Central memory CD8-positive, alpha-beta T cell (primary cell): Measurements from ENCODE around the gene ATXN10.

Source experiments
- ATAC-seq: fragments of 150-1000 bp; cut with Tn5 transposase; replicated peaks from 2 replicates; pipeline ENCODE4 v1.10.0; 2022; ENCODE audit warnings: mild to moderate bottlenecking, moderate FRiP score, moderate number of reproducible peaks; ENCODE audit not compliant: poor library complexity, severe bottlenecking; ENCODE audit errors: extremely low read depth
- DNase-seq, 2 donors: peaks; one replicate each; pipeline ENCODE4 v3.0.0; 2021; ENCODE audit warnings: low spot score in 2 of 2
- H3K27ac Mint-ChIP-seq: one replicate; pipeline ENCODE4 v1.8.0; 2022; ENCODE audit warnings: low read depth, mild to moderate bottlenecking, moderate library complexity, mixed read lengths
- H3K27me3 Mint-ChIP-seq: one replicate; pipeline ENCODE4 v1.8.0; 2022; ENCODE audit warnings: mixed read lengths
- H3K36me3 Mint-ChIP-seq: one replicate; pipeline ENCODE4 v1.8.0; 2022; ENCODE audit warnings: mild to moderate bottlenecking, moderate library complexity, mixed read lengths; ENCODE audit not compliant: insufficient read depth
- H3K4me1 Mint-ChIP-seq: one replicate; pipeline ENCODE4 v1.8.0; 2022; ENCODE audit warnings: mixed read lengths
- H3K4me3 Mint-ChIP-seq: one replicate; pipeline ENCODE4 v1.8.0; 2022; ENCODE audit warnings: mild to moderate bottlenecking, moderate library complexity, mixed read lengths
- H3K9me3 Mint-ChIP-seq: one replicate; pipeline ENCODE4 v1.8.0; 2022; ENCODE audit warnings: mixed read lengths

The ATXN10 gene

DNA sequence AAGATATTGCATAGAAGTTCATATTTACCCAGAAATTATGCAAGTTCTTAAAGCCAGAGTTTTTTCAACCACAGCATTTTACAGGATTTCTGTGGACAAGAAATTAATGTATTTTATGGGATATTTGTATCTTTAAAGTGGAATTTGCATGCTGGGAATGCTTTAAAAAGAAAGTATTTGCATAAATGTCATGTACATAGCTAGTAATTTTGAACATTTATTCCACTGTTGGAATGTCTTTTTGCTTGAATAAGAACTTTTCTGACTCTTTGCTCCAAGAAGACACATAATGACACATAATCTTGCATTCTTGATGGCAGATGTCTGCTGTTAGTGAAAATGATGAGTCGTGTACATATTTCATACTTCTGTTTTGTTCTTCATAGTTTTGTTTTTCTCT lies 66.6 kb downstream of the ATXN10 start:
- ATAC-seq = no peak
- peaks cover 8% of the 10 kb centered on the region for H3K4me1 Mint-ChIP-seq
- DNase-seq = no peak
- no peaks in the 10 kb centered on the region for H3K27me3 Mint-ChIP-seq
- peaks cover 30% of the 10 kb centered on the region for H3K36me3 Mint-ChIP-seq
- H3K27ac Mint-ChIP-seq = no peak overlapping the region
- H3K4me3 Mint-ChIP-seq = no peak overlapping the region
- no peaks in the 10 kb centered on the region for H3K9me3 Mint-ChIP-seq

DNA sequence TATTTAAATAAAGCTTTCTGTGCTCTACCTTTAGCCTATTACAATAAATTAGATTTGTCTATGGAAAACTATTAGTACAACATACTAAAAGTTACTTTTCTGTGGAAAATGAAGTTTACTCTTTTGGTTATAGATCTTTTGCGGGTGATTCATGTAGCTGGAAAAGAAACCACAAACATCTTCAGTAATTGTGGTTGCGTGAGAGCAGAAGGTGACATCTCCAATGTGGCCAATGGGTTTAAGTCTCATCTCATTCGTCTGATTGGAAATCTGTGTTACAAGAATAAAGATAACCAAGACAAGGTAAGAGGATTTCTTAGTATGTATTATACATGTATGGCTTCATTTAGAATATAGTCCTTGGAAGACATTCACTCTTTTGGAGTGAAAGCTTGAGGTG lies 68.6 kb downstream of the ATXN10 start:
- Mint-ChIP-seq H3K27ac (no peak overlapping the region), H3K27me3 (no peaks in the 10 kb centered on the region), H3K4me3 (no peak overlapping the region), H3K4me1 (peaks cover 16% of the 10 kb centered on the region), H3K9me3 (no peaks in the 10 kb centered on the region), H3K36me3 (peaks cover 32% of the 10 kb centered on the region)
- no peak for DNase-seq
- ATAC-seq = no peak

DNA sequence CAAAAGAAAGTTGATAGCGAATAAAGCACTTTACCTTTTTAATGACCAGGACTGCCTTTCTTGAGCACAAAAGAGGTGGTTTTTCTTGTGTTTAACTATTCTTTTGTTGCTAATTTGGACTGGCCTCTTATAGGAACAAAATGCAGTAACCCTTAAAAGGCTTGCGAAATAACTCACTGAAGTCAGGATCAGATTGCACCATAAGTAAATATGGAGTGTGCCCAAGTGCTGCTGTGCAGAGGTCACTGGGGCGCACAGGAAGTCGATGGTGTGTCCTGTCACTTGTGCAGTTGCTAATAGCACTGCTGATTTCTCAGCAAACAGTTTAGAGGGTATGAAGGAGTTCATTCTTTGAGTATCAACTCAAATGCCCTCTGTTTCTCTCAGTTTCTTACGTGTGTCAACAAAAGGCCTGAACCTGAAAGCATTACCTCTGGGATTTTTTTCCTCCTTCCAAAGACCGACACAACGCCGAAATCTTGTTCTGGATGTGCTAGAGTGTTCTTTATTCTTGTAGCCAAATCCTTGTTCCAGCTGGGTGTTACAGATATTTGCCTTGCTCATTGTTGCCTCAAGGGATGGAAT lies 71.3 kb downstream of the ATXN10 start:
- no peak for DNase-seq
- H3K4me1 Mint-ChIP-seq = peaks cover 9% of the 10 kb centered on the region
- ATAC-seq = no peak
- no peaks in the 10 kb centered on the region for H3K9me3 Mint-ChIP-seq
- H3K27me3 Mint-ChIP-seq = no peaks in the 10 kb centered on the region
- no peak overlapping the region for H3K4me3 Mint-ChIP-seq
- H3K36me3 Mint-ChIP-seq = peaks cover 29% of the 10 kb centered on the region
- no peak overlapping the region for H3K27ac Mint-ChIP-seq

DNA sequence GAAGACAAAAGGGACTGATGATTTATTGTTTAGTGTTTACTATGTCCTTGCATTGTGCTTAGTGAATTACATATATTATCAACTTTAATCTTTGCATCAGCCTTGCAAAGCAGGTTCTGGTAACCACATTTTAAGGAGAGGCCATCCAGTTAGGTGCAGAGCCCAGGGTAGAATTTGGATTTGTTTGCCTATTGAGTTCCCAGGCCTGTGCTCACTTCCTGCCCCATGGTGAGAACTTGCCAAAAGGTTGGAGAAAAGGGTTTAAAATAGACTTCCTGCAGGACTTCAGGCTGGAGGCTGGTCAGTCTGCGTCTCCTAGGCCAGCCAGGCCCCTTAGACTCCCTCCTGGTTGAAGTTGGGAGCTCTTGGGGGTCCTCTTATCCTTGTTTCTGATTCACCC lies 72.1 kb downstream of the ATXN10 start:
- H3K27me3 Mint-ChIP-seq = no peaks in the 10 kb centered on the region
- DNase-seq (no peak), ATAC-seq (no peak)
- no peak overlapping the region for H3K27ac Mint-ChIP-seq
- no peaks in the 10 kb centered on the region for H3K9me3 Mint-ChIP-seq
- no peak overlapping the region for H3K4me3 Mint-ChIP-seq
- peaks cover 26% of the 10 kb centered on the region for H3K36me3 Mint-ChIP-seq
- H3K4me1 Mint-ChIP-seq = peaks cover 9% of the 10 kb centered on the region

DNA sequence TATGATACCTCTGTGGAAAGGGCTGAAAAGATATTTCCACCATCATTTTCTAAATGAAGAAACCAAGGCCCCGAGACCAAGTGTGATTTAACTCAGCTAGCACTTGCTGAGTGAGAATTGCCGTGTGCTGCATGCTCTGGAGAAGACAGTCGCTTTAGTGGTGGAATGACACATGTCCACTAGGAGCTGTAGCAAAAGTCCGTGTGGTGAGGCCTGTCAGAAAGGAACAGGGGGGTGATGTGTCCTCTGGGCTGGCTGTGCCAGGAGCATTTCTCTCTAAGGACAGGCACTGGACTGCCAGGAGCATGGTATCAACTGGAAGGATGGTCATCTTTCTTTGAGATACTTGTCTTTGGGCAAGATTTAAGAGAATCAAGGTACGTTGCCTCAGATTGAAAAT lies 72.8 kb downstream of the ATXN10 start:
- Mint-ChIP-seq H3K4me3 (no peak overlapping the region), H3K36me3 (peaks cover 24% of the 10 kb centered on the region), H3K27ac (no peak overlapping the region), H3K4me1 (peaks cover 9% of the 10 kb centered on the region), H3K9me3 (no peaks in the 10 kb centered on the region), H3K27me3 (no peaks in the 10 kb centered on the region)
- ATAC-seq = no peak
- DNase-seq = no peak

DNA sequence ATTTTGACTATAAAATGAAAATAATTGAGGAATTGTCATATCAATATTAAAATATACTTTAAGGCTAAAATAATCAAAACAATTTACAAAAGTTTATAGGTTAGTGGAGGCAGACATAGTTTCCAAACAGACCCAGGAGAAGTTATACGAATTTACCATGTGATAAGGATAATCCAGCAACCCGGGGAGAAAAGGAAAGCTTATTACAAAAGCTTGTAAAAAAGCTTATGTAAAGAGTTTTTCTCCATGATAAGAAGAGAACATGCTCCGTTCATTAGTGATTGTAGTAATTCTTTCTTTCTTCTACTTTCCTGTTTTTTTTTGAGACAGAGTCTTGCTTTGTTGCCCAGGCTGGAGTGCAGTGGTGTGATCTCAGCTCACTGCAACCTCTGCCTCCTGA lies 79.0 kb downstream of the ATXN10 start:
- no peaks in the 10 kb centered on the region for H3K9me3 Mint-ChIP-seq
- H3K27me3 Mint-ChIP-seq = no peaks in the 10 kb centered on the region
- no peak overlapping the region for H3K27ac Mint-ChIP-seq
- ATAC-seq = no peak
- no peak overlapping the region for H3K4me3 Mint-ChIP-seq
- no peak for DNase-seq
- H3K36me3 Mint-ChIP-seq = peaks cover 9% of the 10 kb centered on the region
- H3K4me1 Mint-ChIP-seq = peaks cover 6% of the 10 kb centered on the region

DNA sequence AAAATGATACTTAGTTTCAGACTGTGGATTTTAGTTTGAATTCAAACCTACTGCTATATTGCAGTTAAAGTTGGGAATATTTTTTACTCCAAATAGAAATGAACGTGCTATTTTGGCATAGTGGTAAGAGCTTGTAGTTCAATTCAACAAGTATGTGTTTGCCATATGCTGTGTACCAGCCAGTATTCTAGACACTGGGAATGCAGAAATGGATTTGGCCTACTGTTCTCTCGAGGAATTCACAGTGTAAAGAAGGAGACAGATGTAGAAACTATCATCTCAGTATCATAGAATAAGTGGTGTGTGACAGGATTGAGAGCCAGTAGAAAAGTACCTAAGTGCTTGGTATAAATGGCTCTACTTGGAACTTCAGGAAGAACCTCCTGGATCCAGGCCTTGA lies 80.4 kb downstream of the ATXN10 start:
- H3K36me3 Mint-ChIP-seq = peaks cover 12% of the 10 kb centered on the region
- H3K4me1 Mint-ChIP-seq = peaks cover 11% of the 10 kb centered on the region
- H3K27me3 Mint-ChIP-seq = no peaks in the 10 kb centered on the region

DNA sequence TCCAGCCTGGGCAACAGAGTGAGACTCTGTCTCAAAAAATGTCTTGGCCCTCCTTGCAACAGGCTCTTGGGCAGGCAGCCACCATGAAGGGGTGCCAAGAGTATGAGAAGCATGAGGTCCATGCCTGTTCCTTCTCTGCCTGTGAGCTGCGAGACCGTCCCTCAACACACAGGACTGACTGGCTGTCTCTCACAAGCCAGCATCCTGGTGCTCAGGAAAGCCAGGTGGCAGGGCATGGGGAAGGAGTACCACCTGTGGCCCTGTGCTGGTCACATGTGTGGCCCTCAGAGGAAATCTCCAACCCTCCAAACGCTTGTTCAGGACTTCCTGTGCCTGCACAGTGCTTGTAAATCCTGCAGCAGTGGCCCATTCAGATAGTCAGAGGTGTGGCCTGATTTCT lies 83.2 kb downstream of the ATXN10 start:
- Mint-ChIP-seq H3K27ac (no peak overlapping the region), H3K36me3 (peaks cover 10% of the 10 kb centered on the region), H3K9me3 (no peaks in the 10 kb centered on the region), H3K4me3 (no peak overlapping the region), H3K4me1 (peaks cover 11% of the 10 kb centered on the region), H3K27me3 (no peaks in the 10 kb centered on the region)
- DNase-seq (no peak), ATAC-seq (no peak)

More for the DNA sequence above, 80.4 kb downstream of the ATXN10 start:
- no peak for DNase-seq
- H3K27ac Mint-ChIP-seq = no peak overlapping the region
- no peak for ATAC-seq
- no peaks in the 10 kb centered on the region for H3K9me3 Mint-ChIP-seq
- no peak overlapping the region for H3K4me3 Mint-ChIP-seq

DNA sequence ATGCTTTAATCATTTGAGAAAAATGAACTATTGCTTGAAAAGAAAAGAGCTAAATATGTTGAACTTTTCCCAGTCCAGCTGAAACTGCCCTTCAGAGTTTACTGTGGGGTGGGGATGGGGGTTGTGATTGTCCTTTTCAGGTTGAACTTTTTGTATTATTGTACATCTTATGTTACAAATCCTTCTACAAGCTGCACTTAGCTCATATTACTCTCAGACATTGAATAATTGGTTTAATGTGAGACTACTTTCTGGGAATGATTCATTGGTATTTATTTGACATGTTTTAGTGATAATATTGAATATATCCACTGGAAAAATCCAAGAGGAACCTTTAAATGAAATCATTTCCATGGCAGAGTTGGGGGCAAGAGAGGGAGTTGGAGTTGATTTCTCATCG lies 84.9 kb downstream of the ATXN10 start:
- Mint-ChIP-seq H3K27me3 (no peaks in the 10 kb centered on the region), H3K9me3 (no peaks in the 10 kb centered on the region), H3K36me3 (peaks cover 10% of the 10 kb centered on the region), H3K4me3 (no peak overlapping the region), H3K4me1 (peaks cover 17% of the 10 kb centered on the region), H3K27ac (no peak overlapping the region)
- DNase-seq (no peak), ATAC-seq (no peak)

DNA sequence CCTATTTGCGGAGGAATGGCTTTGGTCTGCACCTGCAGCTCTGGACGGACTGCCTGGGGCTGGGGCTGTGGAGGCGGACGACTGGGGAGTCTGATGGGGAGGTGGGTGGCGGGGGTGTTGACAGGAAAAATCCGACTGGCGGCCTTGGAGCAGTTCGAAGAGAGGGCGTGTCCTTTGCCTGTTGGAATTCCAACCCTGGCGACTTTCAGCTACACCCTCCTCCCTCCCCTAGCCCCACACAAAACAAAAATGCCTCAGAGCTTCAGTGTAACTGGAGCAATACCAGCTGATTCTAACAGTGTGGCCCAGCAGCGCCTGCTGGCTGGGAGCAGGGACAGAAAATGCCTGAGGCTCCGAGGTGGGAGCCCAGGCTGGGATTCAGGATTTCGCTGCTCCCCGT lies 85.4 kb downstream of the ATXN10 start:
- peaks cover 10% of the 10 kb centered on the region for H3K36me3 Mint-ChIP-seq
- H3K4me1 Mint-ChIP-seq = peaks cover 16% of the 10 kb centered on the region
- H3K9me3 Mint-ChIP-seq = no peaks in the 10 kb centered on the region
- ATAC-seq (no peak), DNase-seq (no peak)
- H3K27ac Mint-ChIP-seq = no peak overlapping the region
- H3K27me3 Mint-ChIP-seq = no peaks in the 10 kb centered on the region
- H3K4me3 Mint-ChIP-seq = no peak overlapping the region

DNA sequence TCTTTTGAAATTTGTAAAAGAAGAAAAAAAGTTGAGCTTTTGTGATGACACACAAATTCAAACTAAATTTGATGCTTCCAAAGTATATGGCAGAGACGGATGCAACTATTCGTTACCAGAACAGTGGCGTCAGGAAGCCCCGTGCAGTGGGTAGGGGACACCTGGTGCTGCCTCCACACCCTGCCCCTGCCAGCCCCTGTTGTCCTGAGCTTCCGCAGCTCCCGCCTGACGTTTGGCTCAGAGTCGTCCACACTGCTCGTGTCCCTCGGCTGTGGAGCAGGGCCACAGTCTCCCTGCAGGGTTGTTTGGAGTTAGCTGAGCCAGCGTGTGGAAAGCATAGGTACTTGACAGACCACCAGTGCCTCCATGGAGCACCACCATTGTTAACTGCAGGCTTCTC lies 86.3 kb downstream of the ATXN10 start:
- Mint-ChIP-seq H3K4me1 (peaks cover 12% of the 10 kb centered on the region), H3K27ac (no peak overlapping the region), H3K27me3 (no peaks in the 10 kb centered on the region), H3K36me3 (peaks cover 9% of the 10 kb centered on the region), H3K4me3 (no peak overlapping the region), H3K9me3 (no peaks in the 10 kb centered on the region)
- DNase-seq (no peak), ATAC-seq (no peak)

DNA sequence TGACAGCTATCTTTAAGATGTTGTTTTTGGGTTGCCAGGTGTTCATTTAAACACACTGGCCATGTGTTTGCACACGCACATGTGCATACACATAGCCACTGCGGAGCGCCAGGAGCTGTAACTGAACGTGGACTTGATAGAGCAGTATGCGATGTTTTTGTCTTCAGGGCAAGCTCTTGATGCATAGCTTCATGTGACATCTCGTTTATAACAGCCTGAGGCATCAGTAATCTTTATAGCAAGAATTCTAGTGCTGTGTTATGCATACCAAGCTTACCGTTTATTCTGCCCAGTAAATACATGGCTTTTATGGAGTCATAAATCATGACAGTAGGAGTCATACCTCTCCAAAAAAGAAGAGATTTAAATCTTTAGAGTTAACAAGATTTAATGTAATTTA lies 87.0 kb downstream of the ATXN10 start:
- no peak for DNase-seq
- H3K27me3 Mint-ChIP-seq = no peaks in the 10 kb centered on the region
- H3K4me3 Mint-ChIP-seq = no peak overlapping the region
- H3K9me3 Mint-ChIP-seq = no peaks in the 10 kb centered on the region
- no peak for ATAC-seq
- H3K36me3 Mint-ChIP-seq = peaks cover 7% of the 10 kb centered on the region
- H3K4me1 Mint-ChIP-seq = peaks cover 16% of the 10 kb centered on the region
- peak overlapping the region; percentile 12 for H3K27ac Mint-ChIP-seq

DNA sequence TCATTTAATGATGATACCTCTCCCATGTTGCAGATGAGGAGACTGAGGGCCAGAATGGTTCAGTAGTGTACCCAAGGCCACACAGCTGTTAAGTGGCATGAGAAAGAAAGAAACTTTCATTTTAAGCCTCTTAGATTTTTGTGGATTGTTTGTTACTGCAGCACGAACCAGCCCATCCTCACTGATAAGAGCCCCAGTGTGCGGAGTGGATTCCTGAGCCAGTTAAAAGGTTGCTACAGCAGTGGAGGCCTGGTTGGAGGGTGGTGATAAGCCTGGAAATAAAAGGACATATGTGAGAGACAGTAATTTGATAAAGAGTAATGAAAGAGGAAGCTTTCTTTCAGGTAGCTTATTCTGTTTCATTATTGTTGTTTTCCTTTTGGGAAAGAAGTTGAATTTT lies 89.0 kb downstream of the ATXN10 start:
- H3K9me3 Mint-ChIP-seq = no peaks in the 10 kb centered on the region
- no peak overlapping the region for H3K27ac Mint-ChIP-seq
- peaks cover 3% of the 10 kb centered on the region for H3K36me3 Mint-ChIP-seq
- ATAC-seq (no peak), DNase-seq (no peak)
- H3K4me1 Mint-ChIP-seq = peaks cover 25% of the 10 kb centered on the region
- no peak overlapping the region for H3K4me3 Mint-ChIP-seq
- no peaks in the 10 kb centered on the region for H3K27me3 Mint-ChIP-seq
